HL-60 (cell line): ENCODE measurements around the gene EP300.

Experiments
- GABPA ChIP-seq: IDR thresholded peaks from 2 replicates; pipeline ENCODE4 v1.6.1; 2012; ENCODE audit warnings: low read depth
- POLR2AphosphoS5 ChIP-seq: IDR thresholded peaks from 2 replicates; pipeline ENCODE4 v1.6.1; 2012; ENCODE audit warnings: low read depth
- TF ChIP-seq, protein P1 (sequence below): IDR thresholded peaks from 2 replicates; pipeline ENCODE4 v1.6.1; 2012; ENCODE audit warnings: low read depth; ENCODE audit not compliant: insufficient replicate concordance
- TF ChIP-seq, protein P2 (sequence below): IDR thresholded peaks from one replicate; pipeline ENCODE4 v1.5.1; 2011; ENCODE audit warnings: low read length, control low read depth, inconsistent platforms; ENCODE audit not compliant: insufficient read depth

GRCh38 chr22:41222846-41223507, 130.6 kb downstream of the EP300 start:
- TF ChIP-seq, protein P1, sequence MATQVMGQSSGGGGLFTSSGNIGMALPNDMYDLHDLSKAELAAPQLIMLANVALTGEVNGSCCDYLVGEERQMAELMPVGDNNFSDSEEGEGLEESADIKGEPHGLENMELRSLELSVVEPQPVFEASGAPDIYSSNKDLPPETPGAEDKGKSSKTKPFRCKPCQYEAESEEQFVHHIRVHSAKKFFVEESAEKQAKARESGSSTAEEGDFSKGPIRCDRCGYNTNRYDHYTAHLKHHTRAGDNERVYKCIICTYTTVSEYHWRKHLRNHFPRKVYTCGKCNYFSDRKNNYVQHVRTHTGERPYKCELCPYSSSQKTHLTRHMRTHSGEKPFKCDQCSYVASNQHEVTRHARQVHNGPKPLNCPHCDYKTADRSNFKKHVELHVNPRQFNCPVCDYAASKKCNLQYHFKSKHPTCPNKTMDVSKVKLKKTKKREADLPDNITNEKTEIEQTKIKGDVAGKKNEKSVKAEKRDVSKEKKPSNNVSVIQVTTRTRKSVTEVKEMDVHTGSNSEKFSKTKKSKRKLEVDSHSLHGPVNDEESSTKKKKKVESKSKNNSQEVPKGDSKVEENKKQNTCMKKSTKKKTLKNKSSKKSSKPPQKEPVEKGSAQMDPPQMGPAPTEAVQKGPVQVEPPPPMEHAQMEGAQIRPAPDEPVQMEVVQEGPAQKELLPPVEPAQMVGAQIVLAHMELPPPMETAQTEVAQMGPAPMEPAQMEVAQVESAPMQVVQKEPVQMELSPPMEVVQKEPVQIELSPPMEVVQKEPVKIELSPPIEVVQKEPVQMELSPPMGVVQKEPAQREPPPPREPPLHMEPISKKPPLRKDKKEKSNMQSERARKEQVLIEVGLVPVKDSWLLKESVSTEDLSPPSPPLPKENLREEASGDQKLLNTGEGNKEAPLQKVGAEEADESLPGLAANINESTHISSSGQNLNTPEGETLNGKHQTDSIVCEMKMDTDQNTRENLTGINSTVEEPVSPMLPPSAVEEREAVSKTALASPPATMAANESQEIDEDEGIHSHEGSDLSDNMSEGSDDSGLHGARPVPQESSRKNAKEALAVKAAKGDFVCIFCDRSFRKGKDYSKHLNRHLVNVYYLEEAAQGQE, result no peak
- TF ChIP-seq POLR2AphosphoS5, result no peak
- TF ChIP-seq, protein P2, sequence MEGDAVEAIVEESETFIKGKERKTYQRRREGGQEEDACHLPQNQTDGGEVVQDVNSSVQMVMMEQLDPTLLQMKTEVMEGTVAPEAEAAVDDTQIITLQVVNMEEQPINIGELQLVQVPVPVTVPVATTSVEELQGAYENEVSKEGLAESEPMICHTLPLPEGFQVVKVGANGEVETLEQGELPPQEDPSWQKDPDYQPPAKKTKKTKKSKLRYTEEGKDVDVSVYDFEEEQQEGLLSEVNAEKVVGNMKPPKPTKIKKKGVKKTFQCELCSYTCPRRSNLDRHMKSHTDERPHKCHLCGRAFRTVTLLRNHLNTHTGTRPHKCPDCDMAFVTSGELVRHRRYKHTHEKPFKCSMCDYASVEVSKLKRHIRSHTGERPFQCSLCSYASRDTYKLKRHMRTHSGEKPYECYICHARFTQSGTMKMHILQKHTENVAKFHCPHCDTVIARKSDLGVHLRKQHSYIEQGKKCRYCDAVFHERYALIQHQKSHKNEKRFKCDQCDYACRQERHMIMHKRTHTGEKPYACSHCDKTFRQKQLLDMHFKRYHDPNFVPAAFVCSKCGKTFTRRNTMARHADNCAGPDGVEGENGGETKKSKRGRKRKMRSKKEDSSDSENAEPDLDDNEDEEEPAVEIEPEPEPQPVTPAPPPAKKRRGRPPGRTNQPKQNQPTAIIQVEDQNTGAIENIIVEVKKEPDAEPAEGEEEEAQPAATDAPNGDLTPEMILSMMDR, result no peak
- no peak for TF ChIP-seq GABPA
